Right lobe of liver (tissue), 6 donors: ENCODE data around the gene ELAPOR1. TPM values are rescaled to one million over a fixed set of nuclear protein-coding genes. Genes with fewer than 3 reads are reported as not detected.
"Not testable (repeated sequence)": the region's sequence is repeated elsewhere in the genome, so short reads cannot be mapped to it uniquely, and the experiment has no call there.

Experiments
- ATAC-seq, 4 donors: fragments of 200-7000 bp; cut with Tn5 transposase; one replicate each; pipeline ENCODE4 v1.9.1; 2020; ENCODE audit warnings: mild to moderate bottlenecking in 4 of 4, moderate library complexity in 4 of 4
- DNase-seq, 3 donors: peaks; one replicate each; pipeline ENCODE4 v3.0.0-alpha.2; 2020
- H3K27ac ChIP-seq, 3 donors: fragments of 200-600 bp; one replicate each; pipeline ENCODE4 v1.8.0; 2022
- H3K27me3 ChIP-seq, 2 donors: fragments of 200-600 bp; one replicate each; pipeline ENCODE4 v1.8.0; 2022
- H3K36me3 ChIP-seq, 4 donors: fragments of 200-600 bp; sonication (generic) in 1 of 4; one replicate each; pipeline versions ENCODE4 v1.5.1 to v1.8.0; 2017 to 2022; ENCODE audit warnings: control low read depth in 1 of 4
- H3K4me1 ChIP-seq, 4 donors: fragments of 200-600 bp; sonication (generic) in 1 of 4; one replicate each; pipeline versions ENCODE4 v1.5.1 to v1.8.0; 2017 to 2022; ENCODE audit warnings: control low read depth in 1 of 4
- H3K4me3 ChIP-seq, 3 donors: fragments of 200-600 bp; one replicate each; pipeline ENCODE4 v1.8.0; 2022
- H3K9me3 ChIP-seq, 4 donors: fragments of 200-600 bp; sonication (generic) in 1 of 4; one replicate each; pipeline versions ENCODE4 v1.5.1 to v1.8.0; 2017 to 2022; ENCODE audit warnings: control low read depth in 1 of 4
- CTCF ChIP-seq, 4 donors: fragments of 200-600 bp in 3 of 4; fragments of 450-650 bp in 1 of 4; IDR thresholded peaks; one replicate each; pipeline versions ENCODE4 v1.5.1 to v1.8.0; 2016 to 2022; ENCODE audit warnings: antibody characterized with exemption in 4 of 4, mild to moderate bottlenecking in 2 of 4
- POLR2A ChIP-seq: fragments of 450-650 bp; IDR thresholded peaks from one replicate; pipeline ENCODE4 v1.6.1; 2017; ENCODE audit warnings: antibody characterized with exemption, mild to moderate bottlenecking
- WGBS: methylation state at CpG from one replicate; pipeline ENCODE4 v1.1.6; 2018; ENCODE audit warnings: low coverage, low lambda C conversion rate; ENCODE audit not compliant: insufficient coverage; ENCODE audit errors: missing lambda C conversion rate; 5-methylcytosine and 5-hydroxymethylcytosine counted together
- intact Hi-C, 2 donors: fragments of 100-400 bp; cut with DNase I; formaldehyde crosslinking; loops; one replicate each; pipeline versions ENCODE4 v1.11.2 to v1.14.1; 2022
- total RNA-seq, 6 experiments: library from RNA; depleted of rRNA in 2 of 6; stranded (reverse); fragments of >200 nt in 2 of 6; fragmentation: NEBNext Ultra II Directional in 3 of 6; extraction: Animal tissue kit (Norgen Biotek cat#: 25700) in 3 of 6; gene quantifications; one replicate each; pipeline versions ENCODE4 v1.1.0 to v1.2.4, GENCODE V29; 2016 to 2023
- donor health status: DM: no; HTN: yes; CAD: no.
- donor health status: DM: no; HTN: no; CAD: no.
- donor health status: DM: no; HTN: no; CAD: no.
- donor health status: DM: no; HTN: yes; CAD: no.
- donor health status: DM: no; HTN: yes; CAD: no.

The ELAPOR1 gene
- total RNA-seq, 6 experiments from 2014 or later = 0.16 to 1.2 (median 0.22) TPM

- DNase-seq = no peak
- no peak overlapping the region for H3K4me3 ChIP-seq
- no peaks in the 10 kb centered on the region for H3K36me3 ChIP-seq
- no peaks in the 10 kb centered on the region for H3K9me3 ChIP-seq
- TF ChIP-seq CTCF (IDR thresholded peaks at IDR 0.05) (no peak), POLR2A (no peak)
- H3K27me3 ChIP-seq = no peaks in the 10 kb centered on the region
- no peak for ATAC-seq
- 82% methylated on average over 3 of the region's 3 CpGs for WGBS
- no peak overlapping the region for H3K27ac ChIP-seq
- intact Hi-C loops = no loop called here
- H3K4me1 ChIP-seq = peaks cover 0 to 5% (median 0%) of the 10 kb centered on the region in 4 donors
Measured at GRCh38 chr1:109140392-109140791, 26.5 kb downstream of the ELAPOR1 start.

GRCh38 chr1:109142260-109142659 lies 28.3 kb downstream of the ELAPOR1 start:
- no peaks in the 10 kb centered on the region for H3K36me3 ChIP-seq
- DNase-seq (no peak), ATAC-seq (no peak)
- H3K27me3 ChIP-seq = no peaks in the 10 kb centered on the region
- peaks cover 0 to 5% (median 0%) of the 10 kb centered on the region in 4 donors for H3K4me1 ChIP-seq
- no peak overlapping the region for H3K4me3 ChIP-seq
- 94% methylated on average over 5 of the region's 5 CpGs for WGBS
- H3K27ac ChIP-seq = no peak overlapping the region
- no peaks in the 10 kb centered on the region for H3K9me3 ChIP-seq
- TF ChIP-seq CTCF (IDR thresholded peaks at IDR 0.05) (no peak), POLR2A (no peak)
- intact Hi-C loops = no loop called here

- H3K9me3 ChIP-seq, H3K4me3 ChIP-seq, H3K4me1 ChIP-seq, DNase-seq, H3K36me3 ChIP-seq, H3K27me3 ChIP-seq, H3K27ac ChIP-seq, intact Hi-C loops, ATAC-seq: not testable (repeated sequence)
- 86% methylated on average over 5 of the region's 6 CpGs for WGBS
Measured at GRCh38 chr1:109142725-109143124, 28.8 kb downstream of the ELAPOR1 start.

- DNase-seq (no peak), ATAC-seq (peak in 1 of 4 donors; percentile 3)
- H3K27me3 ChIP-seq = no peaks in the 10 kb centered on the region
- peak overlapping the region in 1 of 3 donors; percentile 66 for H3K27ac ChIP-seq
- intact Hi-C loops = no loop called here
- H3K4me1 ChIP-seq = peaks cover 2 to 31% (median 7%) of the 10 kb centered on the region in 4 donors
- WGBS = 85% methylated on average over 9 of the region's 10 CpGs
- H3K9me3 ChIP-seq = no peaks in the 10 kb centered on the region
- H3K36me3 ChIP-seq = no peaks in the 10 kb centered on the region
- no peak overlapping the region for H3K4me3 ChIP-seq
- TF ChIP-seq CTCF (IDR thresholded peaks at IDR 0.05) (no peak), POLR2A (no peak)
Measured at GRCh38 chr1:109148987-109149561, 35.2 kb downstream of the ELAPOR1 start.

- H3K27me3 ChIP-seq = no peaks in the 10 kb centered on the region
- TF ChIP-seq CTCF (IDR thresholded peaks at IDR 0.05) (no peak), POLR2A (no peak)
- H3K36me3 ChIP-seq = no peaks in the 10 kb centered on the region
- no peaks in the 10 kb centered on the region for H3K9me3 ChIP-seq
- WGBS = 61% methylated on average over 13 of the region's 17 CpGs
- peak overlapping the region; percentile 50 to 66 (median 55) for H3K27ac ChIP-seq
- peak; percentile 91 to 98 (median 94) for ATAC-seq
- no peak overlapping the region for H3K4me3 ChIP-seq
- intact Hi-C loops = no loop called here
- DNase-seq = peak; percentile 64 to 87 (median 78)
- H3K4me1 ChIP-seq = peaks cover 2 to 31% (median 7%) of the 10 kb centered on the region in 4 donors
Measured at GRCh38 chr1:109149874-109150601, 36.1 kb downstream of the ELAPOR1 start.
